Activated T-cell treated with anti-CD3 and anti-CD28 coated beads for 4 hours (primary cell): ENCODE results near the gene DCTPP1.
"Not testable (repeated sequence)": the region's sequence is repeated elsewhere in the genome, so short reads cannot be mapped to it uniquely, and the experiment has no call there.

Experiments used
- DNase-seq: peaks from one replicate; pipeline ENCODE4 v3.0.0-alpha.2; 2020

DCTPP1 gene

DNA sequence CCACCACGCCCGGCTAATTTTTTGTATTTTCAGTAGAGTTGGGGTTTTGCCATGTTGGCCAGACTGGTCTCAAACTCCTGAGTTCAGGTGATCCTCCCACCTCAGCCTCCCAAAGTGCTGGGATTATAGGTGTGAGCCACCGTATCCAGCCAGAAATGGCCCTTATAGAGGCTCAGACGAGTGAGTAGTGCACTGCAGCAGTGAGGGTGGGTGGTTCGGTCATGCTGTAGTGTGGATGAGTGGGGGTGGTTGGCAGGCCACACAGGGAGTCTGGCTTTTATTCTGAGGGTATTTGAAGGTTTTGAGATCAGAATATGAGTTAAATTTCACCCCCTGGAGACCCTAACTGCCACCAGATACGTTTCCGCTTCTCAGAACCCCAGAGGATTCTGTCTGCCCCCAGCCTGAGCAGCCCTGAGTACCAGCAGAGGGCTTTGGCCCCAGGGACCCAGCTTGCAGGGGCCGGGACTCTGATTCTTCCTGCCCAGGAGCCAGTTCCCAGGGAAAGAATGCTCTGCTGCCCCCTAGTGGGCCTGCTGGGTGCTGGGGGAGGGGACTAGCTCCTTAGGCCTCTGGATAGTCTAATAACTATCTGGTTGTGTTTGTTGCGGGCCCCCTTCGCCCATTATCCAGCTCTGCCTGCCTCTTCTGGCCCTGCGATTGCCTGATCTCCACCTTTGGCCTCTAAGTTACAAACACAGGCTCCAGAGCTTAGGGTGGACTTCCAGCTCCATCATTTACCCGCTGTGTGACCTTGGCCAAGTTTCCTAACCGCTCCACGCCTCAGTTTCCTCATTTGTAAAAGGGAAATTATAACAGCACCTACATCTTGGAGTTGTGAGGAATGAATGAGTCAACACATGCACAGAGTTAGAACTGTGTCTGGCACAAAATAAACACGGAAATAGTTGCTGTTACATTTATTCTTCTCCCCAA lies 20.4 kb downstream of the DCTPP1 start:
- peak; percentile 94 for DNase-seq

DNA sequence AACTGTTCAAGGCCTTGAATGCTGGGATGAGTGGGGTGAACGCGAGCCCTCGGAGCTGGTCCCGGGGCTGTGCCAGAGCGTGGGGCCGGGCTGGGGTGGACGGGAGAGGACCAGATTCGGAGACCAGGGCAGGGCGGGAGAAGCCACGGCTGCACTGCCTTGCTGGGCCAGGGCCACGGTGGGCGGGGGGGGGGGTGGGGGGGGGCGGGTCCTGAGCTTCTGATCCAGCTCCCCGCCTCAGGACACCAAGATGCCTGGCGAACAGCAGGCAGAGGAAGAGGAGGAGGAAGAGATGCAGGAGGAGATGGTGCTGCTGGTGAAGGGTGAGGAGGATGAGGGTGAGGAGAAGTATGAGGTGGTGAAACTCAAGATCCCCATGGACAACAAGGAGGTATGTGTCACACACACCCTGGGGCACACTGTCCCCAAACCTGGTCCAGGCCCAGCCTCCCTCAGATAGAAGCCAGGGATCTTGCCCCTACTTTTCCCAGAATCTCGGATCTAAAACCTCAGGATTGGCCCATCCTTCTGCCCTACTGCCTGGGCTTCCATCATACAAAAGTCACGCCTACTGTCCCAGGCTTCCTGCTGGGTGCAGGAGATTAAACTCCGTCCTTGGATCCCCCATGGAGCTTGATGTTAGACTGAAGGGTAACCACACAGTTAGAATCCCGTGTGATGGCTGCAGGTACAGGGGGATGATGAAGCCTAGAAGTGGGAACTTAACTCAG lies 21.9 kb downstream of the DCTPP1 start:
- no peak for DNase-seq

DNA sequence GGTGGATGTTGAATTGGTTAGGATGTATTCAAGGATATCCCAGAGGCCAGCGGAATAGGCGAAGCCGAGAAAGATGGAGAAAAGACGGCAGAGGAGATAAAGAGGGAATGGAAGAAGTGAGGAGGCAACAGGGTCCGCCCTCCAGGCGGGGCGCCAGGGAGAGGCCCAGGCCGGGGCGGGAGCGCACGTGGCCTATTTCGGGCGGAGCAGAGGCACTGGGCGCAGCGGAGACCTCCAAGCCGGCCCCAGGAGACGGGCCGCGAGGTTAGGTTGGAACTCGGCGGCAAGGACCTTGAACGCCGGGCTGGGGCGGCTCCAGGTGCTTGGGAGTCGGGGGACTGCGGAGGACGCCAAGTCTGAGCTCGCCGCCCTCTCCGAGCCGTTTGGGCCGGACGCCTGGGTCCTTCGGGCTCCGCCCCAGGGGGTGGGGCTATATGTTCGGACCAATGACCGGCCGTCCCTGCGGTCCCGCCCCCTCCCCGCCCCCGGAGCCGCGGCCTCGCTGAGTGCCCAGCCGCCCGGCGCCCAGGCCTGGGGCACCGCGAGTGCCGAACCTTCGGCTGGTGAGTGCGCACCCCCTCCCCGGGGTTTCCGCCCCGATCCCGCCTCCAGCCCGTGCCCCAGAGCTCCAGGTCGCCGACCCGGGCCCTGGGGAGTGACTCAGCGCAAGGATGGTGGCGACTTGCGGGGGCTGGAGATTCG lies 22.6 kb downstream of the DCTPP1 start, which contains the start of gene ZNF771:
ZNF771 (plus strand) TSS at position 505 of the 702 bp plus-strand sequence. CDS start 448 bp downstream, outside the sequence.
- DNase-seq = peak; percentile 79

DNA sequence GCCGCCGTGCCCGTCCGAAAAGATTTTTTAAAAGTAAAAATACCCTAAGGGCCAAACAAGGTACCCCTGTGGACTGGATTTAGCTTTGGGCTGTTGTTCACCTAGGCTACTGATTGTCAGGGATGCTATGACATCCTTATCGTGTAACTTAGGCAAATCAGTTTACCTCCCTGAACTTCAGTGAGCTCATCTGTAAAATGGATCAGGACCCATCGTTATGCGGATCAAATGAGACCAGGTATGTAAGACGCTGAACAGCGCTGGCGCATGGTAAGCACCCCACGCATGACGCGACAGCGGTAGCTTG lies 23.1 kb downstream of the DCTPP1 start:
- no peak for DNase-seq

DNA sequence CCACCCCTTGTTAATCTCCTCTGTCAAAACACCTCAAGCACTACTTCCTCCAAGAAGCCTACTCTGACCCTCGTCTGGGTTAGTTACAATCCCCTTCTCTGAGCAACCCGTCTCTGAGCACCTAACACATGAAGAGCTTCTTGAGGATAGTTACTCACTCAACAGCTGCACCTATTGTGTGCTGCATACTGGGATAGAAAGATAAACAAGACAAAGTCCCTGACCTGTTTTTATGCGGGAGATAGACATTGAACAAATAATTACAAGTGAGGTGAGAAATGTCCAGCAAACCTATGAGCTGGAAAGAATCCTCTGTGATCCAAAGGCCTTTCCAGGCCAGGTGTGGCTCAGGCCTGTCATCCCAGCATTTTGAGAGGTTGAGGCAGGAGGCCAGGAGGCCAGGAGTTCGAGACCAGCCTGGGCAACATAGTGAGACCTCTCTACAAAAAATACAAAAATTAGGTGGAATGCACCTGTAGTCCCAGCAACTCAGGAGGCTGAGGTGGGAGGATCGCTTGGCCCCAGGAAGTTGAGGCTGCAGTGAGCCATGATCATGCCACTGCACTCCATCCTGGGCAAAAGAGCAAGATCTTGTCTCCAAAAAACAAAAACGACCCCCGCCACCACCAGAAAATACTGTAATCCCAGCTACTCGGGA lies 27.9 kb downstream of the DCTPP1 start:
- DNase-seq = no peak

DNA sequence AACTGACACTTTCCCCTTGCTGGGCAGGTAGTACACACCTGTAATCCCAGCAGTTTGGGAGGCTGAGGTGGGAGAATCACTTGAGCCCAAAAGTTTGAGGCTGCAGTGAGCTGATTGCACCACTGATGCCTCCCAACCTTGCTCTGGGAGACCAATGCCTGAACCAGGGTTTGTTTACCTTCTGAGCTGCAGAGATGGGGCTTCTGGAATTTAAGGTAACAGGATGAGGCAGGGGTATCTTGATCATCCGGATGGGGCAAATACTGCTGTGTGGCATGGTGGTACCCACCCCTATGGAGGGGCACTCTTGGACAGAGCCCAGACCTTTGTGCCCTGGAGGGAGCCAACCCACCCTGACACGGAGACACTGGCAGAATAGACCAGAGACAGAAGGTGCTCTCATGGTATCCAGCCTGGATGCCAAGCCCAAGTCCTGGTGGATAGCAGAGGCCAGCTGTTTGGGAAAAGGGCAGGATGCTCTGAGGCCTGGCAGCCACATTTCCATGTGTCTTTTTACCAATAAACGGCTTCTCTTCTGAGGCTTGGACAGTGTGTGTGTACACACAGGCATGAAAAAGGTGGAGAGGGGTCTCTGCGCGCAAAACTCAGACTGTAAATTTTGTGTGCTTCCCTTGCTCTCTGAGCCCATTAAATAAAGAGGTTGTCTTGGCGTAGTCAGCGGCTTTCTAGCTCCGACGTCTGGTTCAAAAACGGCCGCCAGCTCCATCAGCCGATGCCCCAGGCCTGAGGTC lies 30.2 kb downstream of the DCTPP1 start:
- DNase-seq = no peak

DNA sequence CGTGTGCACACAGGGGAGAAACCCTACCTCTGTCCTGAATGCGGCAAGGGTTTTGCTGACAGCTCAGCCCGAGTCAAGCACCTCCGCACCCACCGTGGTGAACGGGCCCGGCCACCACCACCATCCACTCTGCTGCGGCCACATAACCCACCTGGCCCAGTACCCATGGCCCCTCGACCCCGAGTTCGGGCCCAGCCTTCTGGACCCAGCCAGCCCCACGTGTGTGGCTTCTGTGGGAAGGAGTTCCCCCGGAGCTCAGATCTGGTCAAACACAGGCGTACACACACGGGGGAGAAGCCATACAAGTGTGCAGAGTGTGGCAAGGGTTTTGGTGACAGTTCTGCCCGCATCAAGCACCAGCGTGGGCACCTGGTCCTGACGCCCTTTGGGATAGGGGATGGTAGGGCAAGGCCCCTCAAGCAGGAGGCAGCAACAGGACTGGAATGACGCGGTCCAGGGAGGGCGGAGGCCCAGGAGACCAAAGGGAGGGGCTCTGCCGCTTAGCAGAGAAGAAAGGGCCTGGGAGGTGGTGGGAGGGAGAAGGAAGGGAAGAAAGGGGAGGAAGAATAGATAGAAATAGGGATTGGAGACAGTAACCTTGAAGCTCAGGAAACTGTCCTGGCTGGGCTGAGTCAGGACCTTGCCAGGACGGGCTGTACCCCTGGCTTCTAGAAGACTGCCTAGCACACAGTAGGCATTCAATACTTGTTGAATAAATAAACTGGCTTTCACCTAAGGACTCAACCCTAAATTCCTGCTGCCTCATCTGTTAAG lies 31.0 kb downstream of the DCTPP1 start:
- DNase-seq = no peak

DNA sequence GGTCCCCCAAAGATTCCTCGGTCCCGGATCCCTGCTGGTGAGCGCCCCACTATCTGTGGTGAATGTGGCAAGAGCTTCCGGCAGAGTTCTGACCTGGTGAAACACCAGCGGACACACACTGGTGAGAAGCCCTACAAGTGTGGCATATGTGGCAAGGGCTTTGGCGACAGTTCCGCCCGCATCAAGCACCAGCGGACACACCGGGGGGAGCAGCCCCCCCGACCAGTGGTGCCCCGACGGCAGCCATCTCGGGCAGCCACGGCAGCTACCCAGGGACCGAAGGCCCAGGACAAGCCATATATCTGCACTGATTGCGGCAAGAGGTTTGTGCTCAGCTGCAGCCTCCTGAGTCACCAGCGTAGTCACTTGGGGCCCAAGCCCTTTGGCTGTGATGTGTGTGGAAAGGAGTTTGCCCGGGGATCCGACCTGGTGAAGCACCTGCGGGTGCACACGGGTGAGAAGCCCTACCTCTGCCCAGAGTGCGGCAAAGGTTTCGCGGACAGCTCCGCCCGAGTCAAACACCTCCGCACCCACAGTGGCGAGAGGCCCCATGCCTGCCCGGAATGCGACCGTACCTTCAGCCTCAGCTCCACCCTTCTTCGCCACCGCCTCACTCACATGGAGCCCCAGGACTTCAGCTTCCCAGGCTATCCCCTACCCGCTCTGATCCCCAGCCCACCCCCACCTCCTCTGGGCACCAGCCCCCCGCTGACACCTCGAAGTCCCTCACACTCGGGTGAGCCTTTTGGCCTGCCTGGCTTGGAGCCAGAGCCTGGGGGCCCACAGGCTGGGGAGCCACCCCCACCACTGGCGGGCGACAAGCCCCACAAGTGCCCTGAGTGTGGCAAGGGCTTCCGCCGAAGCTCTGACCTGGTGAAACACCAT lies 31.8 kb downstream of the DCTPP1 start:
- no peak for DNase-seq

DNA sequence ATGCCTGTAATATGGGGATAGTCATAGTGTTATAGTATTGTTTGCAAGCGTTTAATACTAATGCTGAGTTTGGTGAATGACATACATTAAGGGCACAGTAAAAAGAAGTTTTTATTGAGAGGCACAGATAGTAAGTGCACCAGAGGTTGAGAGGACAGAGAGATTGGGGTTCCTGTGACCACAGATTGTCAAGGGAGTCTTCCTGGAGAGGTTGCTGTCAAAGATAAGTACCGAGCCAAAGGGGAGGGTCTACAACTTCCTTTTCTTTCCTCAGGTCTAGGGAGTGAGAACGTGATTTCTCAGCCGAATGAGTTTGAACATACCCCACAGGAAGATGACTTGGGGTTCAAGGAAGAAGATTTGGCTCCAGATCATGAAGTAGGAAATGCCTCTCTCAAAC lies 32.8 kb downstream of the DCTPP1 start:
- DNase-seq = no peak

DNA sequence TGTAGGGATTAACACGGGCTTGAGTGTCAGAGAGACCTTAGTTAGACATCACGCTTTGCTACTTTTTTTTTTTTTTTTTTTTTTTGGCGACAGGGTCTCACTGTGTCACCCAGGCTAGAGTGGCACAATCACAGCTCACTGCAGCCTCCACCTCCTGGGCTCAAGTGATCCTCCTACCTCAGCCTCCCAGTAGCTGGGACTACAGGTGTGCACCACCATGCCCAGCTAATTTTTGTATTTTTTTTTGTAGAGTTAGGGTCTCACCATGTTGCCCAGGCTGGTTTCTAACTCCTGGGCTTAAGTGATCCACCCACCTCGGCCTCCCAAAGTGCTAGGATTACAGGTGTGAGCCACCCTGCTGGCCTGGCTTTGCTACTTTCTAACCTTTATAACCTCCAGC lies 33.2 kb downstream of the DCTPP1 start:
- not testable (repeated sequence) for DNase-seq

DNA sequence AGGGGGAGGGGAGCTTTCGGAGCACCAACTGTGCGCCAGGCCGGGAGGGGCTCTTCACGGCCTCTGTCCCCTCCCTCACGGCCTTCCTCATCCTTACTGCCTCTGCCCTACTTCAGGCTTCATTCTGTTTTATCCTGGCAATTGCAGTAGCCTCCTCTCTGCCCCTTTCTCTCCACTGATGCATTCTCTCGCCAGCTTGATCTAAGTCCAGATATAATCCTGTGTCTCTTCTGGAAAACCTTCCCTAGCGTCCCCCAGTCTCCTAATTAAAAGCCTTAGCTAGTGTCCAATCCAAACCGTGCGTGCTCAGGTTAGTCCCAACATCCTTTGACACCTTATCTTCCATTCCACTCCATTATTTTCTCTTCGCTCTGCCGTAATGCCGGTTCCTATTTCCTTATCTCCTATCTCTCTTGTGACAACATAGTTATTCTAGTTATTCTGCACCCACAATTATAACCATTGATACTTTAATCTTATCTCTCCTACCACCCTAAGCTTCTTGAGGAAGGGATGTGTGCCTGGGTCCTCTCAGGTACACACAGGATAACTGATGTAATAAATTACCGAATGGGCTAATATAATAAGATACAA lies 33.7 kb downstream of the DCTPP1 start:
- no peak for DNase-seq

DNA sequence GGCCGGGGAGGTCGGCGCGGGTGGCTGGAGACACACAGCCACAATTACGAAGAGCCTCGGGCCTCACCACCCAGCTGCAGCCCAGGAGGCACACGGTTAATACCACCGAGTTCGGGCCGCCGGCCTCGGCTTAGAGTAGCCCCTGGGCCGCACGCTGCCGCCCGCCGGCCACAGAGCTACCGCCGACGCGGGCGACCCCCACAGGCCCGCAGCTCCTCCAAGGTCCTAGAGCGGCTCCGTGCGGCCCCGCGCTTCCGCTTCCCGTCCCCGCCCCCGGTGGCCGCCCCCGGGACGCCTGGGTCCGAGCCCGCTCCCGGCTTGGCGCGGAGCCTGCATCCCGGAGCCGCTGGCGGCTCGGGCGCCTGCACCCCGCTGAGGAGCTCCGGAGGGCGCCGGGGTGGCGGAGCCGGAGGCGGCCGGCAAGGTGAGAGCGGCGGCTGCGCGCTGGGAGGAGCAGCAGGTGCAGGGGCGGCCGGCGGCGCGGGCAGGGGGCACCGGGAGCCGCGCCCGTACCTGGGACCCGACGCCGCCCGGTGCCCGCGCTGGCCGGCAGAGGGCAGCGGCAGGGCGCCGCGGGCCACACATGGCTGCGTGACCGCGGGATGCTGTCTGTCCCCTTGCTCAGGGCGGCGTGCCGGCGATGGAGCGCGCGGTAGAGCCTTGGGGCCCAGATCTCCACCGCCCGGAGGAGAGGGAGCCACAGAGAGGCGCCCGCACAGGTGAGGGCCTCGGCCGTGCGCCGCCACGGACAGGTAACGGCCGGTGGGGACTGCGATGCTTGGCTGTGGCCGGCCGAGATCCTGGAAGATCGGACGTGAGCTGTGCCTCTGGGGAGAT lies 34.5 kb downstream of the DCTPP1 start, which contains the start of gene ZNF48:
ZNF48 (plus strand) TSS at position 266 of the 837 bp plus-strand sequence; CDS start at position 641, 375 bp downstream.
- no peak for DNase-seq

DNA sequence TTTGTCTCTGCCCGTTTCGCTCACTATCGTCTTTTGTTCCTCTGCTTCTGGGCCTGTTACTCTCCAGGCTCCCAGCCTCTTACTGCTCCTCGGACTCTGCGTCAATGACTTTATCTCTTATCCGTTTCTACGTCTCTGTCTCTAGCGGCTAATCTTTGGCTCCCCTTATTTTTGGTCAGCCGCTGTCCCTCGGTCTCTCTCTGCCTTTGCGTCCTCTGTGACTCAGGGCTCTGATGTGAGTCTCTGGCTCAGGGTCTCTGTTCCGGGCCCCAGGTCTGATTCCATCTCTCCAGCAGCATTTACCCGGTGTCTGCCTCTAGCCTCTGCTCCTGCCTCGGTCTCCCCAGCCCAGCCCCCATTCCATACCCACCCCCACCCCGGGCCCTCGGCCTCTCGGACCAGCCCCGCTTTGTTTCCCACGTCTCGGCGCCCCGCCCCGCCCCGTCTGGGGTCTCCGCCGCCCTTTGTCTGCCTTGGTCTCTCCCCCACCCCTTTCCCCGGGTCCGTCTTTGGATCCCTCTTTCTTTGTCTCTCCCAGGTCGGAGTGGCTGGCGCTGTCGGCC lies 35.2 kb downstream of the DCTPP1 start:
- no peak for DNase-seq

DNA sequence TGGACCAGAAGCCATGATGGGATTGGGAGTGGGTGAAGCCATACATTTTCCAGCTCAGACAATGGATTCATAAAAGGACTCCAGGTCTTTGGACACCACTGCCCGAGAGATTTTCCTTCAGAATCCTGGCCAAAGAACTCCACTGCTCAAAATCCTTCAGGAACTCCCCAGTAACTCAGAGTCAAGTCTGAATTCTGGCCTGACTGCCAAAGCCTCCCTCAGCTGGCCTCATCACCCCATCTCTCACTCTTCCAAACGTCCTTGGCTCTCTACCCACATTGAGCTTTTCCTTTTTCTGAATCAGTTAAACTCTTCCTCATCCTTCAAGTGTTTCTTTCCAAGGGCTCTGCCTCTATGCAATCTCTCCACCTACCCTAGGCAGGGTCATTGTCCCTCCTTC lies 46.3 kb downstream of the DCTPP1 start:
- no peak for DNase-seq

DNA sequence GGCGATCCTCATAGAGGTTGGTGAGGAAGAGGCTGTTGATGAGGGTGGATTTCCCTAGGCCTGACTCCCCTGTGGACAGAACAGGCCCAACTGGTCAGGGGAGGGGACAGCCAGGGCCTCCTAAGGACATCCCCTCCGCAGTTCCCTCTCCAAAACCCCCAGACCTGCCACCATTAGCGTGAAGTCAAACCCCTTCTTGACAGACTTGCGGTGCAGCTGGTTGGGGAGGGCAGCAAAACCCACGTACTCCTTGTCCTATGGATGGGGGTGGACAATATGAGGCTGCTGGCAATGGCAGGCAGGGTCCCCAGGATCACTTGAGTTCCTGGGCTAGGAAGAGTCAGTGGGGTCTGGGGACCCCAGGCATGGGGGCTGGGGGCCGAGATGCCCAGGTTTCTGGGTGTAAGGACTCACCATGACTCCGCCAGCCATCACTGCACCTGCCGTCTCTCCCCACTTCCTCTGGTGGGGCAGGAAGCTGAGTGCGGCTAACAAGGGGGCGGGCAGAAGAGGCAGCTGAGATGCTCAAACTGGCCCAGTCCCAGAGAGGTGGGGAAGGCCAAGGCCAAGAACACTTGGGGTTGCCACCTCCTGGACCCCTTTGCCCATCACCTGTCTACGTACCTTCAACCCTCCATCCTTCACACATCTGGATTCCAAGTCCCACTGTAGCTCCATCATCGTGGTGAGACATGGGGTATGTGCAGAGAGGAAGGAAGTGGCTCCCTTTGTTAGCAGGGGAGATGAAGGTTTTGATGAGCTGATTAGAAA lies 47.5 kb downstream of the DCTPP1 start, which contains the start of gene SEPTIN1:
SEPTIN1 (minus strand) TSS at position 451 of the 771 bp plus-strand sequence; CDS start at position 432, 19 bp downstream.
- DNase-seq = peak; percentile 58

DNA sequence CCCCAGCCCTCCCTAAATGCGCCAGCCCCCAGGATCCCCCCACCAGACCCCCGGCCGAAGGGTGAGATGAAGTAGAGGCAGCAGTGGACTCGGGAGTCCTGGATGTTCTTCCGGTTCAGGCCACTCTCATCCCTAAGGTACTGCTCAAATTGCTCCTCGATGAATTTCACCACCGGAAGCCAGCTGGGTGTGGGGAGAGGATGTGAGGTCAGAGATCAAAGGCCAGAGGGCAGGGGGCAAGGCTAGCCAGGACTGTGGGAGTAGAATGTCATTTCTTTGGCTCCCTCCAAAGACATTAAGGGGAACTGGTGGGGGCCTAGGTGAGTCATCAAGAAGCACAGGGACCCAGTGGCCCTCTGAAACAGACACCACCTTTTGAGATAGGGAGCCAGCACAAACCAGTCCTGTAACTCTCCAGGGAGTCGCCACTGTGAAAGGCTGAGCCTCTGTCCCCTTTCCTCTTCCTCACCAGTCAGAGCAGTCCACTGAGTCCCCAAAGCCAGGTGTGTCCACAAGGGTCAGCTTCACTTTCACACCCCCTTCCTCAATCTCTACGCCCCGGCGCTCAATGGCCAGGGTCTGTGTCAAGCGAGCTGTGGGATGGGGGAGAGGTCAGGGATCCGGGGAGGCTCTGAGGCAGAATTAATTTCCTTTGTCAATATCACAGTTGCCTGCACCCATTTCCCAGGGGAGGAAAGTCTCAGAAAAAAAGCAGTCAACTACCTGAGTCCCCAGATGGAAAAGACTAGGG lies 48.4 kb downstream of the DCTPP1 start:
- no peak for DNase-seq

DNA sequence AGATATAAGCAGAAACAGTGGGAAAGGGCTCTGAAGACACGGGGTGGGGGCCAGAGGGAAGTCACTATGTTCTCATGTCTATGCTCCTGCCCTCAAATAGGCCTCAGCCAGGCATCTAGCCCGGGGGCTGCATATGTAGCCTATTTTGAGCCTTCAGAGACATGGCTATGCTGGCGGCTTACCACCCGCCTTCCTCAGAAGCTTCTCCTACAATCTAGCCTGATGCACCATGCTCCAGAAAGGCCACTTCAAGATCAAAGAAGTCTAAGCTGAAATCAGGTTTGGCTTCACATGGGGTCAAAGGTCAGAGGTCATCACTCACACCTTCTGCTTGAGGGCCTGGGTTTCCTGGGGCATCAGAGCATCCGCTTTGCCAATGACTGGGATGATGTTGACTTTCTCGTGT lies 49.0 kb downstream of the DCTPP1 start:
- DNase-seq = no peak
